NCI-H2171 treated with DMSO at 0.1 percent for 48 hours (cell line): ENCODE results near the gene GLB1L3.
"Not testable (repeated sequence)": the region's sequence is repeated elsewhere in the genome, so short reads cannot be mapped to it uniquely, and the experiment has no call there.

Experiments
- DNase-seq: peaks from one replicate; lab custom pipeline; 2025; lab: John Stamatoyannopoulos, UW

The GLB1L3 gene

GRCh38 chr11:134250675-134251074 is 25.5 kb upstream of the GLB1L3 start:
- DNase-seq, result no peak

GRCh38 chr11:134252346-134253187 is 23.6 kb upstream of the GLB1L3 start:
- peak; percentile 65 for DNase-seq

GRCh38 chr11:134253188-134253993 is 22.8 kb upstream of the GLB1L3 start, which contains the start of the genes ACAD8 and THYN1:
Gene ACAD8 (plus strand): TSS chr11:134253568. CDS start chr11:134253601, 33 bp downstream.
Gene THYN1 (minus strand): TSS chr11:134253352. CDS start chr11:134252882, 470 bp downstream.
- DNase-seq, result peak; percentile 87

GRCh38 chr11:134254433-134255183 is 21.6 kb upstream of the GLB1L3 start:
- DNase-seq, result no peak

GRCh38 chr11:134255184-134255561 is 21.0 kb upstream of the GLB1L3 start:
- not testable (repeated sequence) for DNase-seq

- no peak for DNase-seq
These were observed 19.1 kb upstream of the GLB1L3 start for GRCh38 chr11:134257101-134257500.

- DNase-seq, result no peak
These were observed 17.6 kb upstream of the GLB1L3 start for GRCh38 chr11:134258577-134258976.

GRCh38 chr11:134260503-134260902 is 15.7 kb upstream of the GLB1L3 start:
- DNase-seq, result no peak

- no peak for DNase-seq
These were observed 15.2 kb upstream of the GLB1L3 start for GRCh38 chr11:134260983-134261382.

GRCh38 chr11:134261626-134262488 is 14.3 kb upstream of the GLB1L3 start:
- DNase-seq, result peak; percentile 18

- no peak for DNase-seq
These were observed 11.0 kb upstream of the GLB1L3 start for GRCh38 chr11:134264966-134265764.

- no peak for DNase-seq
These were observed 9.7 kb upstream of the GLB1L3 start for GRCh38 chr11:134266440-134266839.

GRCh38 chr11:134266841-134267251 is 9.3 kb upstream of the GLB1L3 start:
- no peak for DNase-seq

- DNase-seq, result no peak
These were observed 8.7 kb upstream of the GLB1L3 start for GRCh38 chr11:134267461-134267860.

GRCh38 chr11:134267966-134268365 is 8.2 kb upstream of the GLB1L3 start:
- no peak for DNase-seq

- DNase-seq, result no peak
These were observed 5.9 kb upstream of the GLB1L3 start for GRCh38 chr11:134270250-134270714.

- DNase-seq, result no peak
These were observed 4.2 kb upstream of the GLB1L3 start for GRCh38 chr11:134271978-134272377.

GRCh38 chr11:134272381-134273316 is 3.5 kb upstream of the GLB1L3 start:
- peak; percentile 14 for DNase-seq

GRCh38 chr11:134273317-134273712 is 2.9 kb upstream of the GLB1L3 start:
- DNase-seq, result no peak
